A673 (cell line): Measurements from ENCODE around the gene THSD8.

Source experiments
- EZH2 ChIP-seq: fragments of 200-600 bp; sonication (generic); IDR thresholded peaks from 2 replicates; pipeline ENCODE4 v1.6.1; 2017; ENCODE audit warnings: borderline replicate concordance, low read depth, mild to moderate bottlenecking, mixed read lengths, antibody characterized with exemption, low read length; ENCODE audit not compliant: poor library complexity, severe bottlenecking
- TF ChIP-seq, protein P1 (sequence below): fragments of 300-800, 200-600 bp; sonication (generic); conservative IDR thresholded peaks from 2 replicates; pipeline ENCODE4 v1.5.1; 2017; ENCODE audit warnings: low read depth, mild to moderate bottlenecking, antibody characterized with exemption, low read length, moderate library complexity, mixed read lengths

DNA sequence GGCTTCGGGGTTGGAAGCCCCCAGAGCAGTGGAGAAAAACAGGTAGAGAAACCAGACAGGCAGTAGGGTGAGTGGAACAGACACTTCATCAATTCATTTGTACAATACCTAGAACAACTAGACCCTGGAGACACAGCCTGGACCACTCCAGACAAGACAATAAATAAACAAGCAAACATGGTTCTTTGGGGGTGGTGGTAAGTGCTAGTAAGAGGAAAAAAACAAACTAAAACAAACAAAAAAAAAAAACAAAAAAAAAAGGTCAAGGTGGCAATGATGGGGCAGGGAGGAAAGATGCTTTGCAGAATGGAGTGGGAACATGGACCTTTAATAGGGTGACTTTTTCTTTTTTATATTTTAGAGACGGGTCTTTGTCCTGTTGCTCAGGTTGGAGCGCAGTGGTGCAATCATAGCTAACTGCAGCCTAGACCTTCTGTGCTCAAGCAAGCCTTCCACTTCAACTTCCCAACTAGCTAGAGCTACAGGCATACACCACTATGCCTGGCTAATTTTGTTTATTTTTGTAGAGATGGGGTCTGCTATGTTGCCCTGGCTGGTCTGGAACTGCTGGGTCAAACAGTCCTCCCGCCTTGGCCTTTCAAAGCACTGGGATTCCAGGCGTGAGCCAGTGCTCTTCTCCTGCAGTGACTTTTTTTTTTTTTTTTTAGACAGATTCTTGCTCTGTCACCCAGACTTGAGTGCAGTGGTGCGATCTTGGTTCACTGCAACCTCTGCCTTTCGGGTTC is 7.5 kb upstream of the THSD8 start:
- TF ChIP-seq, protein P1, sequence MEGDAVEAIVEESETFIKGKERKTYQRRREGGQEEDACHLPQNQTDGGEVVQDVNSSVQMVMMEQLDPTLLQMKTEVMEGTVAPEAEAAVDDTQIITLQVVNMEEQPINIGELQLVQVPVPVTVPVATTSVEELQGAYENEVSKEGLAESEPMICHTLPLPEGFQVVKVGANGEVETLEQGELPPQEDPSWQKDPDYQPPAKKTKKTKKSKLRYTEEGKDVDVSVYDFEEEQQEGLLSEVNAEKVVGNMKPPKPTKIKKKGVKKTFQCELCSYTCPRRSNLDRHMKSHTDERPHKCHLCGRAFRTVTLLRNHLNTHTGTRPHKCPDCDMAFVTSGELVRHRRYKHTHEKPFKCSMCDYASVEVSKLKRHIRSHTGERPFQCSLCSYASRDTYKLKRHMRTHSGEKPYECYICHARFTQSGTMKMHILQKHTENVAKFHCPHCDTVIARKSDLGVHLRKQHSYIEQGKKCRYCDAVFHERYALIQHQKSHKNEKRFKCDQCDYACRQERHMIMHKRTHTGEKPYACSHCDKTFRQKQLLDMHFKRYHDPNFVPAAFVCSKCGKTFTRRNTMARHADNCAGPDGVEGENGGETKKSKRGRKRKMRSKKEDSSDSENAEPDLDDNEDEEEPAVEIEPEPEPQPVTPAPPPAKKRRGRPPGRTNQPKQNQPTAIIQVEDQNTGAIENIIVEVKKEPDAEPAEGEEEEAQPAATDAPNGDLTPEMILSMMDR, result no peak
- no peak for TF ChIP-seq EZH2
